Transverse colon (tissue), 4 donors: ENCODE measurements around the gene TRUB2. TPM values are rescaled to one million over a fixed set of nuclear protein-coding genes. Genes with fewer than 3 reads are reported as not detected.

Experiments used
- DNase-seq: peaks from one replicate; pipeline ENCODE4 v3.0.0-alpha.2; 2019
- H3K27ac ChIP-seq, 4 donors: fragments of 200-600 bp; sonication (generic); 2 replicates each; pipeline ENCODE4 v1.5.1; 2016 to 2018; ENCODE audit warnings: inconsistent platforms in 4 of 4
- H3K27me3 ChIP-seq: fragments of 200-600 bp; sonication (generic); 2 replicates; pipeline ENCODE4 v1.5.1; 2017; ENCODE audit warnings: inconsistent platforms
- H3K36me3 ChIP-seq, 4 donors: fragments of 200-600 bp; sonication (generic); 2 replicates each; pipeline ENCODE4 v1.5.1; 2017 to 2019; ENCODE audit warnings: inconsistent platforms in 4 of 4
- H3K4me1 ChIP-seq, 4 donors: fragments of 200-600 bp; sonication (generic); 2 replicates each; pipeline ENCODE4 v1.5.1; 2017 to 2020; ENCODE audit warnings: inconsistent platforms in 4 of 4
- H3K4me3 ChIP-seq, 4 donors: fragments of 200-600 bp; sonication (generic); 1 replicate in 1 of 4; 2 replicates in 3 of 4; pipeline versions ENCODE4 v1.5.1 to v1.6.1; 2017 to 2019; ENCODE audit warnings: inconsistent platforms in 4 of 4
- H3K9me3 ChIP-seq, 2 donors: fragments of 200-600 bp; sonication (generic); 2 replicates each; pipeline ENCODE4 v1.5.1; 2017 to 2019; ENCODE audit warnings: inconsistent platforms in 2 of 2
- CTCF ChIP-seq, 5 experiments: fragments of 200-600 bp in 3 of 5; fragments of 450-650 bp in 2 of 5; sonication (generic) in 3 of 5; IDR thresholded peaks; 1 replicate in 2 of 5; 2 replicates in 3 of 5; pipeline ENCODE4 v1.5.1; 2016 to 2017; ENCODE audit warnings: antibody characterized with exemption in 5 of 5, inconsistent platforms in 3 of 5, mild to moderate bottlenecking in 2 of 5, moderate library complexity in 1 of 5
- EP300 ChIP-seq: sonication (generic); formaldehyde crosslinking; IDR thresholded peaks from one replicate; pipeline ENCODE4 v1.6.1; 2017; ENCODE audit warnings: antibody characterized with exemption, low read depth
- POLR2A ChIP-seq: fragments of 450-650 bp; IDR thresholded peaks from one replicate; pipeline ENCODE4 v1.6.1; 2016; ENCODE audit warnings: antibody characterized with exemption, mild to moderate bottlenecking, moderate library complexity
- POLR2AphosphoS5 ChIP-seq, 3 donors: sonication (generic); formaldehyde crosslinking; IDR thresholded peaks; one replicate each; pipeline ENCODE4 v1.6.1; 2016; ENCODE audit warnings: antibody characterized with exemption in 3 of 3
- WGBS, 2 donors: methylation state at CpG; one replicate each; pipeline ENCODE4 v1.1.5; 2018; ENCODE audit warnings: low coverage in 1 of 2; 5-methylcytosine and 5-hydroxymethylcytosine counted together
- in situ Hi-C, 4 donors: fragments of 200-750 bp; cut with MboI; loops; one replicate each; pipeline versions ENCODE4 v1.15.0 to v1.15.1; 2017; ENCODE audit warnings: low sequenced_read_pairs in 3 of 4, low pct_ligation_motif_present in 1 of 4, low pct_unique_long_range_greater_than_20kb in 1 of 4
- intact Hi-C: fragments of 100-400 bp; cut with DNase I; formaldehyde crosslinking; loops from one replicate; pipeline ENCODE4 v1.15.1; 2023; ENCODE audit warnings: low total_unique reads
- total RNA-seq, 4 donors: library from RNA; depleted of rRNA; stranded (reverse); fragments of >200 nt; gene quantifications; one replicate each; pipeline ENCODE4 v1.1.0, GENCODE V29; 2016

TRUB2 gene
- total RNA-seq, 4 donors from 2014 or later = 6.0 to 47.0 (median 12.5) TPM

- no peaks in the 10 kb centered on the region for H3K36me3 ChIP-seq
- 9% methylated on average over 18 of the region's 20 CpGs; no CpG with 5 or more reads in 1 of the 2 donors for WGBS, 2 donors
- DNase-seq = peak; percentile 84
- peak overlapping the region; percentile 23 to 71 (median 56) for H3K27ac ChIP-seq
- H3K9me3 ChIP-seq = no peaks in the 10 kb centered on the region
- in situ Hi-C loops (no loop called here), intact Hi-C loops (no loop called here)
- TF ChIP-seq POLR2AphosphoS5 (IDR thresholded peaks at IDR 0.05) (peak in 2 of 3 donors; percentile 52 to 58), EP300 (no peak), CTCF (IDR thresholded peaks at IDR 0.05) (peak; percentile 78 to 91 (median 84)), POLR2A (no peak)
- H3K4me1 ChIP-seq = peaks cover 6 to 23% (median 20%) of the 10 kb centered on the region in 4 donors
- no peaks in the 10 kb centered on the region for H3K27me3 ChIP-seq
- peak overlapping the region in 3 of 4 donors; percentile 10 to 53 (median 32) for H3K4me3 ChIP-seq
These were observed 39.9 kb upstream of the TRUB2 start for GRCh38 chr9:128361986-128362646.

- intact Hi-C loops (no loop called here), in situ Hi-C loops (no loop called here)
- peak overlapping the region; percentile 23 to 71 (median 56) for H3K27ac ChIP-seq
- DNase-seq = no peak
- whole genome bisulfite sequencing, 2 donors = 49% methylated on average over 14 of the region's 14 CpGs; no CpG with 5 or more reads in 1 of the 2 donors
- H3K36me3 ChIP-seq = no peaks in the 10 kb centered on the region
- TF ChIP-seq EP300 (no peak), POLR2AphosphoS5 (IDR thresholded peaks at IDR 0.05) (no peak), POLR2A (no peak), CTCF (IDR thresholded peaks at IDR 0.05) (no peak)
- H3K27me3 ChIP-seq = no peaks in the 10 kb centered on the region
- peaks cover 6 to 23% (median 20%) of the 10 kb centered on the region in 4 donors for H3K4me1 ChIP-seq
- no peaks in the 10 kb centered on the region for H3K9me3 ChIP-seq
- H3K4me3 ChIP-seq = peak overlapping the region in 2 of 4 donors; percentile 32 to 53
These were observed 39.2 kb upstream of the TRUB2 start for GRCh38 chr9:128361296-128361985.

GRCh38 chr9:128360826-128361225, 38.6 kb upstream of the TRUB2 start:
- intact Hi-C loops (no loop called here), in situ Hi-C loops (no loop called here)
- Histone ChIP-seq H3K4me1 (peaks cover 6 to 23% (median 20%) of the 10 kb centered on the region in 4 donors), H3K27ac (no peak overlapping the region), H3K27me3 (no peaks in the 10 kb centered on the region), H3K4me3 (no peak overlapping the region), H3K9me3 (no peaks in the 10 kb centered on the region), H3K36me3 (peaks cover 0 to 5% (median 0%) of the 10 kb centered on the region in 4 donors)
- 49% methylated on average over 2 of the region's 2 CpGs; no CpG with 5 or more reads in 1 of the 2 donors for WGBS, 2 donors
- no peak for TF ChIP-seq CTCF (IDR thresholded peaks at IDR 0.05)
- no peak for TF ChIP-seq POLR2A
- TF ChIP-seq POLR2AphosphoS5 (IDR thresholded peaks at IDR 0.05) = no peak
- TF ChIP-seq EP300 = no peak
- no peak for DNase-seq

- TF ChIP-seq POLR2AphosphoS5 (IDR thresholded peaks at IDR 0.05) = no peak
- TF ChIP-seq CTCF (IDR thresholded peaks at IDR 0.05) = no peak
- 94% methylated on average over 4 of the region's 4 CpGs; no CpG with 5 or more reads in 1 of the 2 donors for WGBS, 2 donors
- H3K4me1 ChIP-seq = peaks cover 0 to 13% (median 10%) of the 10 kb centered on the region in 4 donors
- H3K27me3 ChIP-seq = no peaks in the 10 kb centered on the region
- in situ Hi-C loops = no loop called here
- intact Hi-C loops = no loop called here
- no peaks in the 10 kb centered on the region for H3K9me3 ChIP-seq
- no peak for DNase-seq
- H3K4me3 ChIP-seq = no peak overlapping the region
- no peak overlapping the region for H3K27ac ChIP-seq
- peaks cover 0 to 12% (median 0%) of the 10 kb centered on the region in 4 donors for H3K36me3 ChIP-seq
These were observed 36.6 kb upstream of the TRUB2 start for GRCh38 chr9:128358861-128359260.
